ENCODE results near the gene CCDC78.

The CCDC78 gene

DNA sequence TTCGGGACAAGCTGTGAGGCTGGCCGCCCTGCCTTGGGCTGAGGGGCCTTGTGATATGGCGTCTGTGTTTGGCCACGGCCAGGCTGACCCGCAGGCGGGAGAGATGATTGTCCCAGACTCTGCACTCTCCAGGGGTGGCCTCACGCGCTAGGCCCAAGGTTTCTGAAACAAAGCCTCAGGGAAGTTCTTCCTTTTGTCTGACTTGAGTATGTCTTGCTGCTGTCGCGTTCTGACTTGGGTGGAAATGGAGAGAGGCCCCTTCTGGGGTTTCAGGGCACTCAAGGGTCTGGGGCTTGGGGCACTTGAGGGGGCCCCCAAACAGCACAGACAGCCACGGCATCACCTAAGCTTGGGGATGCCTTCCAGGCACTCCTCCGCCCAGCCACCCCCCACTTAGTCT, 15.2 kb downstream of the CCDC78 start:
- H3K9me3 ChIP-seq (replicated peaks; ENCODE audit: insufficient read depth, low read length) = no peaks in the 10 kb centered on the region
- H4K20me1 ChIP-seq (ENCODE audit: insufficient read depth, low read length) = no peaks in the 10 kb centered on the region
- no peak overlapping the region for H3K9ac ChIP-seq (ENCODE audit: low read length)
- H3K79me2 ChIP-seq (ENCODE audit: low read length) = no peaks in the 10 kb centered on the region
- no peaks in the 10 kb centered on the region for H3K36me3 ChIP-seq (replicated peaks; ENCODE audit: insufficient read depth, low read length)
- no peak overlapping the region for H3K4me2 ChIP-seq (ENCODE audit: low read depth, low read length)
- peaks cover 7% of the 10 kb centered on the region; the same call in 1 of the 2 replicates for H3K4me1 ChIP-seq (ENCODE audit: low read length)
- peaks cover 46% of the 10 kb centered on the region for H3K27me3 ChIP-seq (replicated peaks; ENCODE audit: insufficient read depth, low read length)
- H3K27ac ChIP-seq (ENCODE audit: low read length) = no peak overlapping the region
- no peak overlapping the region for H3K4me3 ChIP-seq (ENCODE audit: low read length)
- H3F3A ChIP-seq (ENCODE audit: insufficient read depth, low read length) = no peaks in the 10 kb centered on the region
- no peaks in the 10 kb centered on the region for H3K9me2 ChIP-seq (replicated peaks; ENCODE audit: insufficient read depth, low read length)
- TF ChIP-seq, protein P1, sequence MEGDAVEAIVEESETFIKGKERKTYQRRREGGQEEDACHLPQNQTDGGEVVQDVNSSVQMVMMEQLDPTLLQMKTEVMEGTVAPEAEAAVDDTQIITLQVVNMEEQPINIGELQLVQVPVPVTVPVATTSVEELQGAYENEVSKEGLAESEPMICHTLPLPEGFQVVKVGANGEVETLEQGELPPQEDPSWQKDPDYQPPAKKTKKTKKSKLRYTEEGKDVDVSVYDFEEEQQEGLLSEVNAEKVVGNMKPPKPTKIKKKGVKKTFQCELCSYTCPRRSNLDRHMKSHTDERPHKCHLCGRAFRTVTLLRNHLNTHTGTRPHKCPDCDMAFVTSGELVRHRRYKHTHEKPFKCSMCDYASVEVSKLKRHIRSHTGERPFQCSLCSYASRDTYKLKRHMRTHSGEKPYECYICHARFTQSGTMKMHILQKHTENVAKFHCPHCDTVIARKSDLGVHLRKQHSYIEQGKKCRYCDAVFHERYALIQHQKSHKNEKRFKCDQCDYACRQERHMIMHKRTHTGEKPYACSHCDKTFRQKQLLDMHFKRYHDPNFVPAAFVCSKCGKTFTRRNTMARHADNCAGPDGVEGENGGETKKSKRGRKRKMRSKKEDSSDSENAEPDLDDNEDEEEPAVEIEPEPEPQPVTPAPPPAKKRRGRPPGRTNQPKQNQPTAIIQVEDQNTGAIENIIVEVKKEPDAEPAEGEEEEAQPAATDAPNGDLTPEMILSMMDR (IDR thresholded peaks at IDR 0.05; ENCODE audit: low read length) = no peak
- no peak for TF ChIP-seq EZH2phosphoT487 (IDR thresholded peaks at IDR 0.05; ENCODE audit: low read length)
- TF ChIP-seq EZH2 (optimal IDR thresholded peaks at IDR 0.05; ENCODE audit: low read depth, low read length) = no peak
- no peak for DNase-seq
- no peak overlapping the region for H2AFZ ChIP-seq (ENCODE audit: low read length)

DNA sequence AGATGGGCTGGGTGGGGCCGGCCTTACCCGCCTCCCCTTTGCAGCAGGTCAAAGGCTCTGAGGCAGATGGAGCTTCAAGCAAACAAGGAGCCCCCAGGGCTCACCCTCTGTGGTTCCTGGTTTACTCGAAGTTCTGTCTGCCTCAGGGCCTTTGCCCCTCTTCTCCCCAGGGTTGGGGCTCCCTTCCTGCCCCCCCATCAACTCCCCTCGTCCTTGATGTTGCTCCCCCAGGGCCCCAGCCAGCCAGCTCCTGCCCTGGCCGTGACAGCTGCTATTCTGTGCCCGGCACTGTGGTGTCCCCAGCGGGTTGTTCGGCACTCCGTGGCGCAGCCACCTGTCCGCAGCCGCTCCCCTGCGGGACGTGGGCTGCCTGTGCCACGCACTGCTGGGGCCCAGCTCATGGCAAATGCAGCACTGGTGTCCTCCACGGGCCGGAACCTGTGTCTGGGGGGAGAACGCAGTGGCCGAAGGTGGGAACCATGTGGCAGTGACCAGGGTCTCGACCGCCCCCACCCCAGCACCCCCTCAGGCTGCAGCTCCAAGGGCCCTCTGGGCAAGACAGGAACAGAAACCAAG, 15.7 kb downstream of the CCDC78 start:
- Histone ChIP-seq H3K4me1 (ENCODE audit: low read length) (peaks cover 7% of the 10 kb centered on the region; the same call in 1 of the 2 replicates), H3K4me3 (ENCODE audit: low read length) (no peak overlapping the region), H2AFZ (ENCODE audit: low read length) (no peak overlapping the region), H3K9me3 (replicated peaks; ENCODE audit: insufficient read depth, low read length) (no peaks in the 10 kb centered on the region), H3K36me3 (replicated peaks; ENCODE audit: insufficient read depth, low read length) (no peaks in the 10 kb centered on the region), H4K20me1 (ENCODE audit: insufficient read depth, low read length) (no peaks in the 10 kb centered on the region), H3K27ac (ENCODE audit: low read length) (no peak overlapping the region), H3K9me2 (replicated peaks; ENCODE audit: insufficient read depth, low read length) (no peaks in the 10 kb centered on the region), H3K79me2 (ENCODE audit: low read length) (no peaks in the 10 kb centered on the region), H3F3A (ENCODE audit: insufficient read depth, low read length) (no peaks in the 10 kb centered on the region), H3K4me2 (ENCODE audit: low read depth, low read length) (no peak overlapping the region), H3K27me3 (replicated peaks; ENCODE audit: insufficient read depth, low read length) (peaks cover 46% of the 10 kb centered on the region), H3K9ac (ENCODE audit: low read length) (no peak overlapping the region)
- no peak for DNase-seq
- TF ChIP-seq, protein P1 (IDR thresholded peaks at IDR 0.05; ENCODE audit: low read length) = no peak
- TF ChIP-seq EZH2phosphoT487 (IDR thresholded peaks at IDR 0.05; ENCODE audit: low read length) = no peak
- no peak for TF ChIP-seq EZH2 (optimal IDR thresholded peaks at IDR 0.05; ENCODE audit: low read depth, low read length)

DNA sequence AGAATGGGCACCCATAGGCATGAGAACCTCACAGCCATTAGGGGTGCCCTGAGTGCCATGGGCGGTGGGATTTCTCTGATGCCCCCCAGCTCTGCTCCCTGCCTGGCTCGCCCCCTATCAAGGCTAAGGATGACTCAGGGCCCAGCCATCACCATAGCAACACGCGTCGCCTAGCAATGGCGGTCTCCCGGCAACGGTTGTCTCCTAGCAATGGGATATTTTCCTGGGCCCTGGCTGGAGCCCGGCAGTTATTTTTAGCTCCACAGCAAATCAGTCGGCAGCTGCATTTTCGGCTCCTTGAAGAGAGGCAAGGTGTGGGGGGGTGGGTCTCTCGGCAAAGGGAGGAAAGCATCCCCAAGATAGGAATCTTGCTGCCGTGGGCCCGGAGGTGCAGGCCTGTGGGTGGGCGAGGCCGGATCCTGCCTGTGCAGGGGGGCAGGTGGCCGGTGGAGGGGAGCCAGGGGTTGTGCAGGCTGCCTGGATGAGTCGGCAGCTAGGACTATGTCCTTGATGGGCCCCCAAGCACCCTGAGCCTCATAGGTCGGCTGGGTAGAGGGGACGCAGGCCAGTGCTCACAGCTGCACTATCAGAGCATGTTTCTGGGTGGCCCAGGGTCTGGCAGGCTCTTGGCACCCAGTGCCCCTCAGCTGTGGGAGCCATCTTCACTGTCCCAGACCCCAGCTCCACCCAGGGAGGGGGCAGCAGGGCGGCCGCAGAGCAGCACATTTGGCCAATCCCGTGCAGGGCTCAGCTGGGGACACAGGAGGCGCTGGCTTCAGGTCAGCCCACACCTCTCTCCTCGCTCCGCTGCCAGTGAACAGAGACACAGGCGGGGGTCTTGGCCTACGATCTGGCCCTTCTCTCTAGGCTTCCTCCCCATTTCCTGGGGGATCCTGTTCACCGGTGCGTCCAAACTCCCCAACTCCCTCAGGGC, 16.4 kb downstream of the CCDC78 start:
- H3K79me2 ChIP-seq (ENCODE audit: low read length) = no peaks in the 10 kb centered on the region
- DNase-seq = no peak

More for the DNA sequence above, 16.4 kb downstream of the CCDC78 start:
- Histone ChIP-seq H4K20me1 (ENCODE audit: insufficient read depth, low read length) (no peaks in the 10 kb centered on the region), H3K36me3 (replicated peaks; ENCODE audit: insufficient read depth, low read length) (no peaks in the 10 kb centered on the region), H3K27me3 (replicated peaks; ENCODE audit: insufficient read depth, low read length) (peaks cover 49% of the 10 kb centered on the region), H3K9me3 (replicated peaks; ENCODE audit: insufficient read depth, low read length) (no peaks in the 10 kb centered on the region), H3K4me3 (ENCODE audit: low read length) (no peak overlapping the region), H3F3A (ENCODE audit: insufficient read depth, low read length) (no peaks in the 10 kb centered on the region), H3K9me2 (replicated peaks; ENCODE audit: insufficient read depth, low read length) (no peaks in the 10 kb centered on the region), H3K9ac (ENCODE audit: low read length) (no peak overlapping the region), H3K4me1 (ENCODE audit: low read length) (peaks cover 7% of the 10 kb centered on the region; the same call in 1 of the 2 replicates), H3K4me2 (ENCODE audit: low read depth, low read length) (no peak overlapping the region), H3K27ac (ENCODE audit: low read length) (no peak overlapping the region), H2AFZ (ENCODE audit: low read length) (no peak overlapping the region)
- TF ChIP-seq, protein P1 (IDR thresholded peaks at IDR 0.05; ENCODE audit: low read length) = no peak
- TF ChIP-seq EZH2 (optimal IDR thresholded peaks at IDR 0.05; ENCODE audit: low read depth, low read length) (no peak), EZH2phosphoT487 (IDR thresholded peaks at IDR 0.05; ENCODE audit: low read length) (no peak)
